ENCODE measurements around the gene SCAPER.
"Not testable (repeated sequence)": the region's sequence is repeated elsewhere in the genome, so short reads cannot be mapped to it uniquely, and the experiment has no call there.

Gene SCAPER

GRCh38 chr15:76321602-76322001, 583.5 kb downstream of the SCAPER start:
- DNase-seq (ENCODE audit: low read depth): no peak

- DNase-seq (ENCODE audit: low read depth): no peak
These were observed 584.0 kb downstream of the SCAPER start for GRCh38 chr15:76321171-76321570.

GRCh38 chr15:76320012-76320411, 585.1 kb downstream of the SCAPER start:
- DNase-seq (ENCODE audit: low read depth): no peak

GRCh38 chr15:76313731-76314130, 591.4 kb downstream of the SCAPER start:
- DNase-seq (ENCODE audit: low read depth): no peak

GRCh38 chr15:76313175-76313567, 592.0 kb downstream of the SCAPER start:
- DNase-seq (ENCODE audit: low read depth): not testable (repeated sequence)

GRCh38 chr15:76312540-76313174, 592.5 kb downstream of the SCAPER start:
- no peak for DNase-seq (ENCODE audit: low read depth)

GRCh38 chr15:76311100-76311953, 593.8 kb downstream of the SCAPER start, which contains the start of gene ETFA:
TSS of gene ETFA (minus strand) at chr15:76311469. CDS start at chr15:76311388, 81 bp downstream.
- peak; percentile 82 for DNase-seq (ENCODE audit: low read depth)

GRCh38 chr15:76310475-76311099, 594.6 kb downstream of the SCAPER start:
- DNase-seq (ENCODE audit: low read depth): no peak

- DNase-seq (ENCODE audit: low read depth): no peak
These were observed 595.4 kb downstream of the SCAPER start for GRCh38 chr15:76309601-76310330.

GRCh38 chr15:76303909-76304308, 601.2 kb downstream of the SCAPER start:
- DNase-seq (ENCODE audit: low read depth): no peak

GRCh38 chr15:76299786-76300185, 605.4 kb downstream of the SCAPER start:
- DNase-seq (ENCODE audit: low read depth): no peak

- no peak for DNase-seq (ENCODE audit: low read depth)
These were observed 606.2 kb downstream of the SCAPER start for GRCh38 chr15:76298986-76299385.

GRCh38 chr15:76297951-76298350, 607.2 kb downstream of the SCAPER start:
- DNase-seq (ENCODE audit: low read depth): not testable (repeated sequence)

Measured in stimulated activated CD8-positive, alpha-beta memory T cell treated with anti-CD3 and anti-CD28 coated beads, Interleukin-15, amount 100 ng/mL, for 24 hours (primary cell).